ENCODE measurements around the gene TMEM72. TPM values are rescaled to one million over a fixed set of nuclear protein-coding genes. Genes with fewer than 3 reads are reported as not detected.

TMEM72 gene
- total RNA-seq, 1 experiment from 2014 or later: not detected

GRCh38 chr10:44936314-44936975 is 25.3 kb downstream of the TMEM72 start:
- no peak for DNase-seq

GRCh38 chr10:44937196-44938005 is 26.3 kb downstream of the TMEM72 start:
- Histone ChIP-seq H3K27me3 (no peaks in the 10 kb centered on the region), H3K36me3 (no peaks in the 10 kb centered on the region), H3K9me3 (no peaks in the 10 kb centered on the region), H3K4me3 (no peak overlapping the region)
- no peak for DNase-seq

More at GRCh38 chr10:44936314-44936975, 25.3 kb downstream of the TMEM72 start:
- Histone ChIP-seq H3K9me3 (no peaks in the 10 kb centered on the region), H3K36me3 (no peaks in the 10 kb centered on the region), H3K27me3 (no peaks in the 10 kb centered on the region), H3K4me3 (no peak overlapping the region)

GRCh38 chr10:44938956-44939355 is 27.8 kb downstream of the TMEM72 start:
- no peaks in the 10 kb centered on the region for H3K27me3 ChIP-seq
- peaks cover under 1% of the 10 kb centered on the region; the same call in 1 of the 2 replicates for H3K9me3 ChIP-seq
- DNase-seq: no peak
- H3K4me3 ChIP-seq: no peak overlapping the region
- H3K36me3 ChIP-seq: no peaks in the 10 kb centered on the region

- Histone ChIP-seq H3K27me3 (no peaks in the 10 kb centered on the region), H3K36me3 (no peaks in the 10 kb centered on the region), H3K4me3 (no peak overlapping the region), H3K9me3 (peaks cover 9% of the 10 kb centered on the region)
- no peak for DNase-seq
These were observed 28.7 kb downstream of the TMEM72 start for GRCh38 chr10:44939691-44940401.

GRCh38 chr10:44944354-44944753 is 33.2 kb downstream of the TMEM72 start:
- DNase-seq: no peak
- no peaks in the 10 kb centered on the region for H3K36me3 ChIP-seq
- H3K9me3 ChIP-seq: peaks cover 15% of the 10 kb centered on the region
- H3K27me3 ChIP-seq: no peaks in the 10 kb centered on the region
- no peak overlapping the region for H3K4me3 ChIP-seq

GRCh38 chr10:44946205-44946604 is 35.1 kb downstream of the TMEM72 start:
- H3K4me3 ChIP-seq: no peak overlapping the region
- H3K9me3 ChIP-seq: peaks cover 15% of the 10 kb centered on the region
- DNase-seq: no peak
- no peaks in the 10 kb centered on the region for H3K27me3 ChIP-seq
- H3K36me3 ChIP-seq: no peaks in the 10 kb centered on the region

GRCh38 chr10:44947371-44948152 is 36.4 kb downstream of the TMEM72 start:
- H3K36me3 ChIP-seq: no peaks in the 10 kb centered on the region
- no peak overlapping the region for H3K4me3 ChIP-seq
- H3K27me3 ChIP-seq: no peaks in the 10 kb centered on the region
- DNase-seq: no peak
- peaks cover 15% of the 10 kb centered on the region for H3K9me3 ChIP-seq

GRCh38 chr10:44948642-44949041 is 37.5 kb downstream of the TMEM72 start:
- Histone ChIP-seq H3K4me3 (no peak overlapping the region), H3K27me3 (no peaks in the 10 kb centered on the region), H3K36me3 (no peaks in the 10 kb centered on the region), H3K9me3 (peaks cover 15% of the 10 kb centered on the region)
- no peak for DNase-seq

GRCh38 chr10:44949127-44949802 is 38.1 kb downstream of the TMEM72 start:
- no peaks in the 10 kb centered on the region for H3K27me3 ChIP-seq
- DNase-seq: no peak
- no peaks in the 10 kb centered on the region for H3K36me3 ChIP-seq
- peaks cover 11% of the 10 kb centered on the region for H3K9me3 ChIP-seq
- no peak overlapping the region for H3K4me3 ChIP-seq

- H3K4me3 ChIP-seq: no peak overlapping the region
- peaks cover 4% of the 10 kb centered on the region for H3K9me3 ChIP-seq
- no peak for DNase-seq
- H3K27me3 ChIP-seq: no peaks in the 10 kb centered on the region
- H3K36me3 ChIP-seq: no peaks in the 10 kb centered on the region
These were observed 38.8 kb downstream of the TMEM72 start for GRCh38 chr10:44949915-44950314.

- H3K36me3 ChIP-seq: no peaks in the 10 kb centered on the region
- no peak overlapping the region for H3K4me3 ChIP-seq
- DNase-seq: no peak
- H3K27me3 ChIP-seq: no peaks in the 10 kb centered on the region
- H3K9me3 ChIP-seq: no peaks in the 10 kb centered on the region
These were observed 39.4 kb downstream of the TMEM72 start for GRCh38 chr10:44950326-44951225.

- H3K4me3 ChIP-seq: no peak overlapping the region
- H3K9me3 ChIP-seq: no peaks in the 10 kb centered on the region
- DNase-seq: no peak
- H3K36me3 ChIP-seq: no peaks in the 10 kb centered on the region
- H3K27me3 ChIP-seq: no peaks in the 10 kb centered on the region
These were observed 40.6 kb downstream of the TMEM72 start for GRCh38 chr10:44951576-44952226.

- DNase-seq: no peak
- no peaks in the 10 kb centered on the region for H3K36me3 ChIP-seq
- H3K27me3 ChIP-seq: no peaks in the 10 kb centered on the region
- H3K4me3 ChIP-seq: no peak overlapping the region
- H3K9me3 ChIP-seq: no peaks in the 10 kb centered on the region
These were observed 41.7 kb downstream of the TMEM72 start for GRCh38 chr10:44952779-44953231.

GRCh38 chr10:44954042-44954441 is 42.9 kb downstream of the TMEM72 start:
- Histone ChIP-seq H3K27me3 (no peaks in the 10 kb centered on the region), H3K4me3 (no peak overlapping the region), H3K9me3 (no peaks in the 10 kb centered on the region), H3K36me3 (no peaks in the 10 kb centered on the region)
- DNase-seq: no peak

- Histone ChIP-seq H3K36me3 (no peaks in the 10 kb centered on the region), H3K4me3 (no peak overlapping the region), H3K9me3 (no peaks in the 10 kb centered on the region), H3K27me3 (no peaks in the 10 kb centered on the region)
- DNase-seq: no peak
These were observed 43.8 kb downstream of the TMEM72 start for GRCh38 chr10:44954962-44955361.
